SK-MEL-5 (cell line): ENCODE data around the gene TBX22. TPM values are rescaled to one million over a fixed set of nuclear protein-coding genes. Genes with fewer than 3 reads are reported as not detected.
"Not testable (repeated sequence)": the region's sequence is repeated elsewhere in the genome, so short reads cannot be mapped to it uniquely, and the experiment has no call there.

Source experiments
- DNase-seq: peaks from one replicate; pipeline ENCODE4 v3.0.0-alpha.2; 2016; ENCODE audit warnings: low read depth, low spot score
- in situ Hi-C: cut with HindIII; loops from 2 replicates; pipeline ENCODE4 v1.10.0; 2016; ENCODE audit warnings: low sequenced_read_pairs, high pct_unique_total_duplicates, low pct_unique_long_range_greater_than_20kb
- polyA plus RNA-seq, 2 experiments: library from polyadenylated mRNA; depleted of rRNA; stranded (reverse); fragments of >200 nt; gene quantifications; 2 replicates each; pipeline ENCODE4 v1.2.3, GENCODE V29; 2015
- total RNA-seq: library from RNA; depleted of rRNA; stranded (reverse); fragments of >200 nt; shearing (Covaris generic); gene quantifications from 2 replicates; pipeline ENCODE4 v1.2.3, GENCODE V29; 2014; rRNA removed

Gene TBX22
- total RNA-seq = 0.37 TPM in 1 of 2 replicates, not detected in the other
- not detected in 2 replicates for polyA plus RNA-seq (2015; cell fraction: cytosol; rRNA removed)
- 0.74 TPM in 1 of 2 replicates, not detected in the other for polyA plus RNA-seq (2015; cell fraction: nucleus; rRNA removed)

- in situ Hi-C loops = no loop called here
Measured at GRCh38 chrX:80014141-80014940, at the start of gene TBX22. TSS of gene TBX22 (plus strand) at chrX:80014753. CDS start at chrX:80022270, 7,517 bp downstream.

GRCh38 chrX:79975605-79976004, 38.9 kb upstream of the TBX22 start:
- DNase-seq = no peak
- in situ Hi-C loops = no loop called here

More at GRCh38 chrX:80014141-80014940, at the start of gene TBX22:
- no peak for DNase-seq

- in situ Hi-C loops = no loop called here
Measured at GRCh38 chrX:80004458-80004857, 10.1 kb upstream of the TBX22 start.

GRCh38 chrX:80011522-80011921, 3.0 kb upstream of the TBX22 start:
- no peak for DNase-seq
- in situ Hi-C loops = no loop called here

More at GRCh38 chrX:80004458-80004857, 10.1 kb upstream of the TBX22 start:
- no peak for DNase-seq

- in situ Hi-C loops = no loop called here
- no peak for DNase-seq
Measured at GRCh38 chrX:80016182-80016581, 1.6 kb downstream of the TBX22 start.

GRCh38 chrX:80021621-80022020, 7.1 kb downstream of the TBX22 start:
- in situ Hi-C loops = no loop called here
- DNase-seq = no peak

GRCh38 chrX:80022363-80023031, 7.9 kb downstream of the TBX22 start:
- in situ Hi-C loops = no loop called here
- no peak for DNase-seq

GRCh38 chrX:80026116-80026515, 11.6 kb downstream of the TBX22 start:
- no peak for DNase-seq
- in situ Hi-C loops = no loop called here

GRCh38 chrX:80066156-80066555, 51.6 kb downstream of the TBX22 start:
- DNase-seq, in situ Hi-C loops: not testable (repeated sequence)

- in situ Hi-C loops, DNase-seq: not testable (repeated sequence)
Measured at GRCh38 chrX:80075625-80076024, 61.1 kb downstream of the TBX22 start.
